Uterus (tissue), 2 donors: ENCODE measurements around the gene BACH2.
"Not testable (repeated sequence)": the region's sequence is repeated elsewhere in the genome, so short reads cannot be mapped to it uniquely, and the experiment has no call there.

Source experiments
- POLR2A ChIP-seq, 2 donors: fragments of 450-650 bp; IDR thresholded peaks; one replicate each; pipeline ENCODE4 v1.6.1; 2016; ENCODE audit warnings: antibody characterized with exemption in 2 of 2, mild to moderate bottlenecking in 1 of 2, moderate library complexity in 1 of 2
- TF ChIP-seq, protein P1 (sequence below), 4 experiments: fragments of 200-600 bp in 2 of 4; fragments of 450-650 bp in 2 of 4; sonication (generic) in 2 of 4; IDR thresholded peaks; one replicate each; pipeline ENCODE4 v1.5.1; 2016 to 2019; ENCODE audit warnings: antibody characterized with exemption in 4 of 4, mild to moderate bottlenecking in 2 of 4, moderate library complexity in 1 of 4

DNA sequence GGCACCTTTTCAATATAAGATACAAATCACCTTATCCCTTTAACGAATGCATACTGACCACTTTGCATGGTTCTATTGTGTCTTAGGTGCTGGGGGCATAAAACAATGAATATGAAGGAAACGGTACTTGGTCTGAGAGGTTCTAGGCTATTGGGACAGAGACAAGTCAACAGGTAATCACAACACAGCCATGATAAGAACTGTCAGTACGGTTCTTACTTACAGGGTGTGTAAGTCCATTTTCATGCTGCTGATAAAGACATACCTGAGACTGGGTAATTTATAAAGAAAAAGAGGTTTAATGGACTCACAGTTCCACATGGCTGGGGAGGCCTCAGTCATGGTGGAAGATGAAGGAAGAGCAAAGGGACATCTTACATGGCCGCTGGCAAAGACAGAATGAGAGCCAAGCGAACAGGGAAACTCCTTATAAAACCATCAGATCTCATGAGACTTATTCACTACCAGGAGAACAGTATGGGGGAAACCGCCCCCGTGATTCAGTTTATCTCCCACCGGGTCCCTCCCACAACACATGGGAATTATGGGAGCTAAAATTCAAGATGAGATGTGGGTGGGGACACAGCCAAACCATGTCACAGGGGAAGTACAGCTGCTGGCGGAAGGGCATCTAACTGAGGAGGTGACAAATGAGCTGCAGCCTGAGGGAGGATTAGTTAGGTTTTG lies 325.2 kb downstream of the BACH2 start:
- TF ChIP-seq, protein P1, sequence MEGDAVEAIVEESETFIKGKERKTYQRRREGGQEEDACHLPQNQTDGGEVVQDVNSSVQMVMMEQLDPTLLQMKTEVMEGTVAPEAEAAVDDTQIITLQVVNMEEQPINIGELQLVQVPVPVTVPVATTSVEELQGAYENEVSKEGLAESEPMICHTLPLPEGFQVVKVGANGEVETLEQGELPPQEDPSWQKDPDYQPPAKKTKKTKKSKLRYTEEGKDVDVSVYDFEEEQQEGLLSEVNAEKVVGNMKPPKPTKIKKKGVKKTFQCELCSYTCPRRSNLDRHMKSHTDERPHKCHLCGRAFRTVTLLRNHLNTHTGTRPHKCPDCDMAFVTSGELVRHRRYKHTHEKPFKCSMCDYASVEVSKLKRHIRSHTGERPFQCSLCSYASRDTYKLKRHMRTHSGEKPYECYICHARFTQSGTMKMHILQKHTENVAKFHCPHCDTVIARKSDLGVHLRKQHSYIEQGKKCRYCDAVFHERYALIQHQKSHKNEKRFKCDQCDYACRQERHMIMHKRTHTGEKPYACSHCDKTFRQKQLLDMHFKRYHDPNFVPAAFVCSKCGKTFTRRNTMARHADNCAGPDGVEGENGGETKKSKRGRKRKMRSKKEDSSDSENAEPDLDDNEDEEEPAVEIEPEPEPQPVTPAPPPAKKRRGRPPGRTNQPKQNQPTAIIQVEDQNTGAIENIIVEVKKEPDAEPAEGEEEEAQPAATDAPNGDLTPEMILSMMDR (IDR thresholded peaks at IDR 0.05): not testable (repeated sequence)
- not testable (repeated sequence) for TF ChIP-seq POLR2A (IDR thresholded peaks at IDR 0.05)
